GM19193 (cell line): Measurements from ENCODE around the gene FBXL22.

Source experiments
- POLR2A ChIP-seq: IDR thresholded peaks from 4 replicates; pipeline ENCODE4 v1.6.1; 2011; ENCODE audit not compliant: insufficient read depth, insufficient read length; ENCODE audit errors: extremely low read depth

Gene FBXL22

GRCh38 chr15:63582179-63582578 is 15.0 kb upstream of the FBXL22 start:
- TF ChIP-seq POLR2A: no peak

GRCh38 chr15:63582718-63583426 is 14.3 kb upstream of the FBXL22 start:
- TF ChIP-seq POLR2A: no peak

GRCh38 chr15:63586790-63587189 is 10.4 kb upstream of the FBXL22 start:
- no peak for TF ChIP-seq POLR2A

- no peak for TF ChIP-seq POLR2A
These were observed 9.7 kb upstream of the FBXL22 start for GRCh38 chr15:63587527-63587926.

GRCh38 chr15:63588826-63589225 is 8.4 kb upstream of the FBXL22 start:
- TF ChIP-seq POLR2A: no peak

- no peak for TF ChIP-seq POLR2A
These were observed 3.2 kb upstream of the FBXL22 start for GRCh38 chr15:63593705-63594671.

GRCh38 chr15:63595065-63595464 is 2.1 kb upstream of the FBXL22 start:
- no peak for TF ChIP-seq POLR2A

- no peak for TF ChIP-seq POLR2A
These were observed 1.5 kb upstream of the FBXL22 start for GRCh38 chr15:63595688-63596087.

- no peak for TF ChIP-seq POLR2A
These were observed 530 bp upstream of the FBXL22 start for GRCh38 chr15:63596676-63597037.

- TF ChIP-seq POLR2A: no peak
These were observed 634 bp downstream of the FBXL22 start for GRCh38 chr15:63597821-63598220.

- TF ChIP-seq POLR2A: no peak
These were observed 1.6 kb downstream of the FBXL22 start for GRCh38 chr15:63598473-63599400.

- no peak for TF ChIP-seq POLR2A
These were observed 2.3 kb downstream of the FBXL22 start for GRCh38 chr15:63599401-63600000.

GRCh38 chr15:63600001-63600615 is 2.9 kb downstream of the FBXL22 start:
- TF ChIP-seq POLR2A: no peak

- peak; percentile 87 for TF ChIP-seq POLR2A
These were observed 3.4 kb downstream of the FBXL22 start for GRCh38 chr15:63600616-63601025.
